Measurements from ENCODE around the gene PHF21B. TPM values are rescaled to one million over a fixed set of nuclear protein-coding genes. Genes with fewer than 3 reads are reported as not detected.
"Not testable (repeated sequence)": the region's sequence is repeated elsewhere in the genome, so short reads cannot be mapped to it uniquely, and the experiment has no call there.

PHF21B gene
- total RNA-seq, 2 experiments from 2014 or later = 0.92 to 1.1 TPM

- DNase-seq = no peak
- no peak for TF ChIP-seq CTCF (IDR thresholded peaks at IDR 0.05)
- Mint-ChIP-seq H3K27me3 (no peaks in the 10 kb centered on the region), H3K4me1 (ENCODE audit: low read depth) (no peaks in the 10 kb centered on the region), H3K36me3 (ENCODE audit: low read depth) (no peaks in the 10 kb centered on the region), H3K9me3 (no peaks in the 10 kb centered on the region), H3K4me3 (no peak overlapping the region), H3K27ac (no peak overlapping the region)
- no peak for ATAC-seq
- intact Hi-C loops (cut with micrococcal nuclease) = no loop called here
- ChIA-PET POLR2A (no interaction called here), CTCF (no interaction called here)
Measured at GRCh38 chr22:44926491-44927415, 83.1 kb downstream of the PHF21B start.

DNA sequence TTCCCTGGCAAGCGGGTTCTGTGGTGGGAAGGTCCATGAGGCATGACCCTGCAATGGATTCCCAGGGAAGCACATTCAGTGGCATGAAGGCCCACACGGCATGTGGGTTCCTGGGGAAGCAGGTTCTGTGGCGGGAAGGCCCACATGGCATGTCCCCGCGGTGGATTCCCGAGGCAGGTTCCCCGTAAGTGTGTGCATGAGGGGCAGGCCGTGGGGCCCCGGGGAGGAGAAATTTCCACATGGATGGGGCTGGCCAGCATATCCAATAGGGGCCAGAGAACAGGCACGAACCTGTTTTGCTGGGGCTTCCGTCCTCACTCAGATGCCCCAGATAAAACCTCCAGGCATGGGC is 83.7 kb downstream of the PHF21B start:
- no peak overlapping the region for H3K4me3 Mint-ChIP-seq
- no peak for ATAC-seq
- DNase-seq = no peak
- intact Hi-C loops (cut with micrococcal nuclease) = no loop called here
- H3K27me3 Mint-ChIP-seq = no peaks in the 10 kb centered on the region
- no peak overlapping the region for H3K27ac Mint-ChIP-seq
- ChIA-PET CTCF (no interaction called here), POLR2A (no interaction called here)
- TF ChIP-seq CTCF (IDR thresholded peaks at IDR 0.05) = no peak
- H3K4me1 Mint-ChIP-seq (ENCODE audit: low read depth) = no peaks in the 10 kb centered on the region
- H3K9me3 Mint-ChIP-seq = no peaks in the 10 kb centered on the region
- no peaks in the 10 kb centered on the region for H3K36me3 Mint-ChIP-seq (ENCODE audit: low read depth)

DNA sequence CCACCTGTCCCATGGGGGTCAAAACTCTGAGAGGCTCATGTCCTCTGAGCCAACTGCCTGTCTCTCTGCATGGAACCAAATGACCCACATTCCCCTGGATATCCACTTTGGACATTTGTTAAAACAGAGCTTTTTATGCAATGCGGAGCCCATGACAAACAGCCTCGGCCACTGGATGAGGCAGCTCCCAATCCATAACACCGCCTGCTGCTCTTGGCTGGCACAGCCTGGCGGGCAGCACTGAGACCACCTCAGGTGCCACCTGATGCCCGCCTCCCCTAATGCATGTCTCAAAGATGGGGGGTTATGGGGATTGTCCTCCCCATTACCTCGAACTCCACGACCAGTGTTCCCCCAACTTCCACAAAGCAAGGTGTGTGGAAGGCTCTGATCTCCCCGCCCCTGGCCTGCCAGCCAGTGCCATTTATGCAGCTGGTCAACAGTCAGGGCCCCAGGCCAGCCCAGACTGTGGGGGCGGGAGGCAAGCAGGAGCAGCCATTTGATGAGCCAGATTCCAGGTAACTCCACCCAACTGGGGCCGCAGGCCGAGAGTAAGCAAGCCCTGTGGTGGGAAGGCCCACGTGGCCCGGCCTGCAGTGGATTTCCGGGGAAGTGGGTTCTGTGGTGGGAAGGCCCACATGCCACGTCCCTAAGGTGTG is 84.2 kb downstream of the PHF21B start:
- H3K36me3 Mint-ChIP-seq (ENCODE audit: low read depth) = no peaks in the 10 kb centered on the region
- CTCF ChIA-PET = no interaction called here

GRCh38 chr22:44924710-44925109 is 85.1 kb downstream of the PHF21B start:
- no peak for TF ChIP-seq CTCF (IDR thresholded peaks at IDR 0.05)
- Mint-ChIP-seq H3K4me3 (no peak overlapping the region), H3K36me3 (ENCODE audit: low read depth) (no peaks in the 10 kb centered on the region), H3K4me1 (ENCODE audit: low read depth) (no peaks in the 10 kb centered on the region), H3K27ac (no peak overlapping the region), H3K27me3 (no peaks in the 10 kb centered on the region), H3K9me3 (no peaks in the 10 kb centered on the region)
- DNase-seq (no peak), ATAC-seq (no peak)
- intact Hi-C loops (cut with micrococcal nuclease) = no loop called here
- ChIA-PET CTCF (no interaction called here), POLR2A (no interaction called here)

More for the DNA sequence above, 84.2 kb downstream of the PHF21B start:
- Mint-ChIP-seq H3K9me3 (no peaks in the 10 kb centered on the region), H3K4me3 (no peak overlapping the region), H3K4me1 (ENCODE audit: low read depth) (no peaks in the 10 kb centered on the region), H3K27me3 (no peaks in the 10 kb centered on the region), H3K27ac (no peak overlapping the region)
- no peak for TF ChIP-seq CTCF (IDR thresholded peaks at IDR 0.05)
- POLR2A ChIA-PET = no interaction called here
- ATAC-seq = no peak
- no peak for DNase-seq
- intact Hi-C loops (cut with micrococcal nuclease) = no loop called here

DNA sequence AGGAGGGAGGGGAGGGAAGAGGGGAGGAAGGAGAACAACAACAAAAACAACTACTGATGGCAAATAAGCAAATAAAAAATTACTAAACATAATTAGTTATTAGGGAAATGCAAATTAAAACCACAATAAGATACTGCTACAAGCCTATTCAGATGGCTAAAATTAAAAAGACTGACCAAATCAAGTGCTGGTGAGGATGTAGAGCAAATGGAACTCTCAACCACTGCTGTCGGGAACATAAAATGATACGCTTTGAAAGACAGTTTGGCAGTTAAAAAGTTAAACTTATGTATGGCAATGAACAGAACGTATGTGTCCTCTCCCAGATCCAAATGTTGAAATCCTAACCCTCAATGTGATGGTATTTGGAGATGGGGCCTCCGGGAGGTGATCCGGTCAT is 85.7 kb downstream of the PHF21B start:
- POLR2A ChIA-PET = no interaction called here
- H3K9me3 Mint-ChIP-seq = no peaks in the 10 kb centered on the region

DNA sequence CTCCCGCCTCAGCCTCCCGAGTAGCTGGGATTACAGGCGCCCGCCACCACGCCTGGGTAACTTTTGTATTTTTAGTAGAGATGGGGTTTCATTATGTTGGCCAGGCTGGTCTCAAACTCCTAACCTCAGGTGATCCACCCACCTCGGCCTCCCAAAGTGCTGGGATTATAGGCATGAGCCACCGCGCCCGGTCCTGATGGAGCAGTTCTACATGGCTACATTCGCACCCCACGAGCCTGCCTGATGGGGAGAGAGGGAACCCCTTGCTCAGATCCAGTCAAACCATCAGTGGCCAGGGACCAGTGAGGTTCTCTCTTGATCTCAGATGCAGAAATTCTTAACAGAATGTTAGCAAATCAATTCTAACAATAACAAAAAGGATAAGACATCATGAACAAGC is 88.0 kb downstream of the PHF21B start:
- H3K4me1 Mint-ChIP-seq (ENCODE audit: low read depth); ATAC-seq; intact Hi-C loops (cut with micrococcal nuclease); POLR2A ChIA-PET; H3K9me3 Mint-ChIP-seq; DNase-seq; H3K27me3 Mint-ChIP-seq; H3K4me3 Mint-ChIP-seq; H3K27ac Mint-ChIP-seq; H3K36me3 Mint-ChIP-seq (ENCODE audit: low read depth): not testable (repeated sequence)
- CTCF ChIA-PET = interaction anchor here (1.3 kb wide), 1 partner anchor 22 kb away, joined by 5 read pairs; no protein-coding TSS in a partner anchor

More for the DNA sequence above, 85.7 kb downstream of the PHF21B start:
- intact Hi-C loops (cut with micrococcal nuclease) = no loop called here
- ATAC-seq (no peak), DNase-seq (no peak)
- Mint-ChIP-seq H3K27ac (no peak overlapping the region), H3K4me3 (no peak overlapping the region), H3K4me1 (ENCODE audit: low read depth) (no peaks in the 10 kb centered on the region), H3K27me3 (no peaks in the 10 kb centered on the region), H3K36me3 (ENCODE audit: low read depth) (no peaks in the 10 kb centered on the region)
- TF ChIP-seq CTCF (IDR thresholded peaks at IDR 0.05) = no peak
- CTCF ChIA-PET = no interaction called here

Data from activated CD8-positive, alpha-beta T cell treated with anti-CD3 and anti-CD28 coated beads for 36 hours (primary cell).